ENCODE data around the gene PLA2G15.

PLA2G15 gene

GRCh38 chr16:68244903-68245853 lies at the start of gene PLA2G15:
Gene PLA2G15 (plus strand): TSS chr16:68245373. CDS start chr16:68245427, 54 bp downstream.
- DNase-seq: peak; percentile 96 to 98

GRCh38 chr16:68197250-68197649 lies 47.9 kb upstream of the PLA2G15 start:
- DNase-seq: no peak

DNA sequence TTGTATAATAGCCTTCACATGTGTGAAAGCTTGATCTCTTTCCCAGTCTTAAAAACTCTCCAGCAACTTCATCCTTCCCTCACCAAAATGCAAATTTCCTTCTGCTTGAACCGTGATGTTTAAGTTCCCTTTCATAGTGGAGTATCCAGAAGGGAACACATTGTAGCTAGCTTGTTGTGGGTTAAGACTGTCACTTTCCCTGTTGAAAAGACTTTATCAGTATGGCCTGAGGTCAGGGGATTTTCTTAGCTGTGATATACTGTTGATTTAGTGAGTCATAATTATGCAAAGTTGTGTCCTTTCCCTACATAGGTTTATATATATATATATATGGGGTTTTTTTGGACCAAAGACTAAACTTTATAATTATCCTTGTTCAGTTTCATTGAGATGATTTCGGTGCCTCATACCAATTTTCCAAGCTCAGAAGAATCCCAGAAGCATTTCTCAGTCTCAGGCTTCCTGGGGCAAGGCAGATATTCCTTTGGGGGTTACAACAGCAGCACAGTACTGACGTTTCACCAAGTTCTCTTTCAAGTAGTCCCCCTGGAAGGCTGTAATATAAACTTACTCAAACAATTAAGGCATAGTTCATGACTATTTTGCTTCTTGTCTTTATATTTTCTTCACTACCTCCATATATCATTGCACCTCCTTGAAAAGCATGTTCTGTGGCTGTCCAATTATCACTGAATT lies 44.9 kb upstream of the PLA2G15 start:
- no peak for DNase-seq

- DNase-seq: no peak
Observed at GRCh38 chr16:68202091-68202519, 43.1 kb upstream of the PLA2G15 start.

- DNase-seq: no peak
Observed at GRCh38 chr16:68206245-68206644, 38.9 kb upstream of the PLA2G15 start.

DNA sequence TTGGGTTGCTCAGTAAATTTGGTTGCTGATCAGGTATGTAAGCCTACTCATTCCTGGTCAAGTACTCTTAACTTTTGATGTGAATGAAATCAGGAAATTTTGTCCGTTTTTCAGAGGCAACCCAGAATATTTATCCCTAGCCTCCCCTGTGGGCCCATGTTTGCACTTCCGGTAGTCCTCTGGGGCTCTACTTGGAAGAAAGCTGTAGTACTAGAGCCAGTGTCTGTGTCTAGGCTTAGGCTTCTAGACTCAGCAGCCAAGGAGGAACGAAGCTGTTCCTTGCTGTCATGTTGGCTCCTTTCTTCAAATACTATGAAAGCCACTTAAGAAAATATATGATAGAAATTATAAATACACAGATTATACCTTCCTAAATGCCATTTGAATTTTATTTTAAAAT lies 30.4 kb upstream of the PLA2G15 start:
- no peak for DNase-seq

DNA sequence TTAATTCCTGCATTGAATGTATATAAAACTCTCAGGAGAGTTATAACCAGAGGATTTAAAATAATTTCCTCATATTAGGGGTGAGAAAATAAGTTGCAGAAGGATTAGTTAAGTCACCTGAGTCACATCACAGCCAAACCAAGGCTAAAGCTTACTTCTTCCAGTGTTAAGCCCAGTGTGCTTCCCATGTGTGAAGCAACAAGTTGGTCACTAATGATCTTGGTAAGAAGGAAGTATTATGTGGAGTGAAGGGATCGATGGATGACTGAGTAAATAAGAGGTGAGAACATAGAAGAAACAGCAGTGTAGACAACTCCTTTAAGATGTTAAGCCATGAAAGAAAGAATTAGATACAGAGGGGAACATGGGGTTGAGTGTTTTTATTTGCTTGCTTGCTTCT lies 29.9 kb upstream of the PLA2G15 start:
- DNase-seq: no peak

- DNase-seq: no peak
Observed at GRCh38 chr16:68216240-68216639, 28.9 kb upstream of the PLA2G15 start.

GRCh38 chr16:68217506-68217905 lies 27.7 kb upstream of the PLA2G15 start:
- no peak for DNase-seq

DNA sequence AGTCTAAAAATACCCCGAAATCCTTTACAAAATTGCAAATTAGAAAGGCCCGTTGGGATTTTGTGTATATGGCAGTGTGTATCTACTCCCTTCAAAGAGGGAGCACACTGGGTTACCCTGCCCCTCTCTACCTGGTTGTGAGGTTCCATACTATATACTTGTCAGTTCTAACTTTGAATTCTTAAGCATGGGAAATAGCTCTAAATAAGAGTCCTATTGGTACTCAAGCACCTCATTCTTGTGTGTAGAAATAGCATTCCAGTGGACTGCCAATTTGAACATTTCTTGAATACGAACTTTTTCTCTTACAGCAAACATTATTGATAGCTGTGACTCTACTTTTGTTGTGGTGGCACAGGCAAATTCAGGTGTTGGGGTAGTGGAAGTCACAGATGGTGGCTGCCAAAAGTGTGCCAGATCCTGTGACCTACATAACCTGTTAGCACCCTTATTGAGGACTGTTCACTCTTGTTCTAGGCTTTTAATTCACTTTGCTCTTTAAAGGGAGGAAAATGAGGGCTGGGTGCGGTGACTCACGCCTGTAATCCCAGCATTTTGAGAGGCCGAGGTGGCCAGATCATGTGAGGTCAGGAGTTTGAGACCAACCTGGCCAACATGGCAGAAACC lies 25.3 kb upstream of the PLA2G15 start:
- DNase-seq: no peak

DNA sequence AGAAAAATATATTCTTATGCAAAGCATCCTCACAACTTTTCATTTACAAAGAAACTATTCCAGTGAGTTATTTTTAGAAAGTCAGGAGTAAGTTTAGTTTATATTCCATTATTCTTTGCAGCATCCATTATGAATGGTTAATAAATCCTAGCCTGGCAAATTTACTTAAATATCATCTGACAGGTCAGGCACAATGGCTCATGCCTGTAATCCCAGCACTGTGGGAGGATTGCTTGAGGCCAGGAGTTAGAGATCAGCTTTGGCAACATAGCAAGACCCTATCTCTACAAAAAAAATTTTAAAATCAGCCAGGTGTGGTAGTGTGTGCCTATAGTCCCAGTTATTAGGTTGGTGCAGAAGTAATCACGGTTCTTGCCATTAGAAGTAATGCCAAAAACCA lies 22.1 kb upstream of the PLA2G15 start:
- no peak for DNase-seq

- DNase-seq: no peak
Observed at GRCh38 chr16:68226116-68226515, 19.1 kb upstream of the PLA2G15 start.

DNA sequence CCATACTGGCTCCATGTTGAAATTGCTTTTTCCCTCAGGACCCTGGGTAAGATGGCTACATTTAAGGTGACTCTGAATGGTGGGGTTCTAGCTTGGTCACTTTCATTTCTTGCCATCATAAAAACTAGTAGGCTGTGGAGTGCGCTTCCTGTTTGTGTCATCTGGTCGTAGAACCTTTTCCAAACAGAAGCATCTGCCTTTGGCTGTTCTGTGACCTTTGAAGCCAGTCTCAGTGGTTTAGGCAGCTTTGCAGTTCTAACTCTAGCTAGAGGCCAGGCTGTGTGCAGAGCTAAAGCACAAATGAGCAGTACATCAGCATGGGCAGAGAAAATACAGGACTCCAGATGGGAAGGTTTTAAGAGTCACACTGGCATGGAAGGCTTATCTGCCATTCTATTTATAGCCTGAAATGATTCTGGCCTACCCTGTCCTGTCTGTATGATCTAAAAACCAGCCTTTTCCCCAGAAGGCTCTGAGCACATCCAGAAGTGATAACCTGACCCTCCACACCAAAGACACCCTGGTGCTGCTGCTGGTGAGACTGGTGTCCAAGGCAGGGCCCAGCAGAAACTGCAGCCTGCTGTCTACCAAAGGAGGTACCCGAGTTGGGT lies 17.9 kb upstream of the PLA2G15 start:
- DNase-seq: no peak

DNA sequence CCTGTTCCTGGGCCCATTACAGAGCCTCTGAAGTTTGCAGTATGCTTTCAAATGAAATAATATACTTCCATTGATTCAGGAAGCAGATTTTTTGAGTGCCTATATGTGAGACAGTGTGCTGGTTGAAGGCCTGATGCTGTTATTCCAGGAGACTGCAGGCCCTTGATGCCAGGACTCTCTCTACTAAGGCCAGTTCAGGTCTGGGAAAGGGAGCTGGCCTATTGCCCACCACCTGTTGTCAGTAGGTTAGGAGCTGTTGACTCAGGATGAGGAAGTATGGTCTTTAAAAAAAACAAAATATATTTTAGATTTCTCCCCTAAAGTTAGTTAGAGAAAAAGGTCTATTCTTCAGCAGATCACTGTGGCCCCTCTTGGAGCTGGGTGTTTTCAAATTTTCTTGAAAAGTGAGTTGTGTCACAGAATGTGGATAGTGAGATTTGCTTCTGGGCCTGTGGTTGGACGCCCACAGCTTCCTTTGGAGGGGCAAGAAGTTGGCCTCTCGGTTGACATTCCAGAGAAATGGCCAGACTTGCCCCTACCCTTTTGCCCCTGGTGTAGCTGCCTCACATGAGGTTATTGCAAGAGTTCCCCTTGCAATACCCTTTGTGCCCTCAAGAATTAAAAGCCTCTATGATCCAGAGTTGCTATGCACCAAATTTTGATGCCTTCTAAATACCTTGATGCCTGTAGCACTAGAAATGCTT lies 17.2 kb upstream of the PLA2G15 start:
- no peak for DNase-seq

GRCh38 chr16:68228652-68229051 lies 16.5 kb upstream of the PLA2G15 start:
- DNase-seq: no peak

GRCh38 chr16:68229431-68230175 lies 15.6 kb upstream of the PLA2G15 start:
- peak in 1 of 2 donors; percentile 50 for DNase-seq

DNA sequence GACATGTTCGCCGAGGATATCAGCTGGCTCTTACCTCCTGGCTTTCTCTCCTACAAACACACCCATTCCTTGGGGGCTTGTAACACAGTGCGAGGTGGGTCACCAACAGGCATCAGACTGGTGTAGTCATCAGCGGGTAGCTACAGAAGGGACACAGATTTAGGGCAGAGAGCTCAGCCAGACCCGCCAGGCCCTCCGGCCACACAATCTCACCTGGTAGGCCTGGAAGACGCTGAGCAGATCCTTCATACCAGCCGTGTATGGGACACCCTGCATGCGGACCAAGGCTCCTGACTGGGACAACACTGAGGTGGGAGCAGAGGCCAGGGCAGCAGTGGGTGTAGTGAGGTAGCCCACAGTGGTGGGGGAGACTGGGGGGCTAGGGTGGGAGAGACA lies 15.0 kb upstream of the PLA2G15 start:
- DNase-seq: no peak

DNA sequence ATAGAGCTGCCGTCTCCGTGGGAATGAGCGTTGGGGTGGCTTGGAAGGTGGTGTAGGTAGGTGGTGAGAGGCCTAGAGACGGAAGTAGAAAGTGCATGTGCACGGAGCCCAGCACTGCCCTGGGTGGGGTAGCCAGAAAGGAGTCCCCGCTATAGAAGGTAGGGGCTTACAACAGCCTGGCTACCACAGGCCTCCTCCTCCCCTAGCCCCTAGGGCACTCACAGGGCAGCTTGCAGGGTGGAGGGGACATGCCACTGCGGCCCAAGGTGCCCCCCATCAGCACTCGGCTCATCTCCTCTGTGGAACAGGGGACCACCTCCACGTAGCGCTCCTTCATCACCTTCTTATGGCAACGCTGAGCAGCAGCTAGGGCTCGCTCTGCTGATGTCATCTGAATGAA lies 14.2 kb upstream of the PLA2G15 start:
- DNase-seq: no peak

DNA sequence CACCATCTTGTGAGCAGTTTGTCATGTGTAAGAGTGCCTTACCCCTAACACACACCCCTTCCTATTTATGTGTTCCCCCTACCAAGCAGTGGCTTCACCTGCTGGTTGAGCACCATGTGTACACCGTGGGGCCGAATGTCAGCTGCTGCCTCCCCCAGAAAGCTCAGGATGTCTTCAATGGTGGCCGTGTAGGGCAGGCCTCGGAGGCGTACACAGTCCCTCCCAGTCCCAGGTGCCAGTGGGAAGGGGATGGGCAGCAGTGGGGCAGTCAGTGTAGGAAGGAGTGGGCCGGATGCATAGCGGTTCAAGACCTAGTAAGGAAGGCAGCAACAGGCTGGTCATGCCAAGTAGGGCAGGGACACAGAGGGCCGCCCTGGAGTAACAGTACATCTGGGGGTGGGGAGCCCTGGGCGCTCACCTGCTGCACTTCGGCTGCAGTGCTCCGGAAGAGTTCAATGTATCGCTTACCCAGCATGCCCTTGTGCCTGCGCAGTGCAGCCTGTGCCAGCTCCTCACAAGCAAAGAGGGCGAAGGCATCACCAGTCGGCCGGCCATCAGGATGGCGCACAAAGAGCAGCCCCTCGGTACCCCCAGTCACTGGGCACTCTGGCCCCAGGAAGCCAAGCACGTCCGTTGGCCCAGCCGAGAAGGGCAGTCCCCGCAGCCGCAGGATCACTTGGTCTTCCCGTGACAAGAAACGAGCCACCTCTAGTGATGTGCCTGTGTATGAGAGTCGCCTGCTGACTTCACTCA lies 13.6 kb upstream of the PLA2G15 start:
- no peak for DNase-seq

- DNase-seq: no peak
Observed at GRCh38 chr16:68232335-68232734, 12.8 kb upstream of the PLA2G15 start.

Measured in stimulated activated CD4-positive, alpha-beta T cell treated with anti-CD3 and anti-CD28 coated beads, Interleukin-2, amount 100 ng/mL, for 24 hours (primary cell).